ENCODE results near the gene PCSK5.

PCSK5 gene

GRCh38 chr9:76213751-76214150 lies 323.3 kb downstream of the PCSK5 start:
- no peak for DNase-seq

GRCh38 chr9:76215066-76215465 lies 324.6 kb downstream of the PCSK5 start:
- no peak for DNase-seq

GRCh38 chr9:76216161-76216649 lies 325.7 kb downstream of the PCSK5 start:
- peak; percentile 35 for DNase-seq

- DNase-seq, result no peak
Observed at GRCh38 chr9:76218117-76218885, 327.8 kb downstream of the PCSK5 start.

- no peak for DNase-seq
Observed at GRCh38 chr9:76218886-76219445, 328.5 kb downstream of the PCSK5 start.

- DNase-seq, result peak; percentile 4
Observed at GRCh38 chr9:76219560-76220151, 329.2 kb downstream of the PCSK5 start.

- DNase-seq, result no peak
Observed at GRCh38 chr9:76221423-76221822, 330.9 kb downstream of the PCSK5 start.

- no peak for DNase-seq
Observed at GRCh38 chr9:76223749-76224340, 333.4 kb downstream of the PCSK5 start.

GRCh38 chr9:76227156-76227555 lies 336.7 kb downstream of the PCSK5 start:
- no peak for DNase-seq

GRCh38 chr9:76231001-76231400 lies 340.5 kb downstream of the PCSK5 start:
- DNase-seq, result no peak

GRCh38 chr9:76232861-76233489 lies 342.5 kb downstream of the PCSK5 start:
- DNase-seq, result no peak

GRCh38 chr9:76240578-76240977 lies 350.1 kb downstream of the PCSK5 start:
- DNase-seq, result no peak

GRCh38 chr9:76245518-76245917 lies 355.0 kb downstream of the PCSK5 start:
- DNase-seq, result no peak

- no peak for DNase-seq
Observed at GRCh38 chr9:76246680-76247079, 356.2 kb downstream of the PCSK5 start.

GRCh38 chr9:76247426-76247825 lies 357.0 kb downstream of the PCSK5 start:
- no peak for DNase-seq

- DNase-seq, result no peak
Observed at GRCh38 chr9:76249309-76249708, 358.8 kb downstream of the PCSK5 start.

- DNase-seq, result no peak
Observed at GRCh38 chr9:76255781-76256455, 365.4 kb downstream of the PCSK5 start.

GRCh38 chr9:76257311-76257710 lies 366.8 kb downstream of the PCSK5 start:
- DNase-seq, result no peak

- DNase-seq, result no peak
Observed at GRCh38 chr9:76266649-76267283, 376.3 kb downstream of the PCSK5 start.

GRCh38 chr9:76267284-76267652 lies 376.8 kb downstream of the PCSK5 start:
- DNase-seq, result no peak

- peak; percentile 33 for DNase-seq
Observed at GRCh38 chr9:76269789-76270188, 379.3 kb downstream of the PCSK5 start.

- peak; percentile 50 for DNase-seq
Observed at GRCh38 chr9:76271755-76272154, 381.3 kb downstream of the PCSK5 start.

Measured in DMS53 (cell line).